Motor neuron (in vitro differentiated cells): ENCODE measurements around the gene MAN1A1. TPM values are rescaled to one million over a fixed set of nuclear protein-coding genes. Genes with fewer than 3 reads are reported as not detected.
A peak's percentile ranks its signal among the peaks of the same experiment; 100 is the strongest.

Experiments
- ATAC-seq, 8 experiments: fragments of 200-7000 bp; cut with Tn5 transposase; replicated peaks in 6 of 8; 2 replicates each; pipeline ENCODE4 v1.8.0; 2021; ENCODE audit warnings: mild to moderate bottlenecking in 8 of 8, moderate library complexity in 8 of 8
- H3K27ac ChIP-seq, 2 donors: fragments of 250-450 bp; sonication (Bioruptor Pico); 2 replicates each; pipeline ENCODE4 v1.9.0; 2021; ENCODE audit warnings: antibody characterized with exemption in 2 of 2, mild to moderate bottlenecking in 2 of 2, moderate library complexity in 1 of 2
- H3K4me1 ChIP-seq, 2 donors: fragments of 250-450 bp; sonication (Bioruptor Pico); replicated peaks in 1 of 2; 2 replicates each; pipeline ENCODE4 v1.6.1; 2021; ENCODE audit warnings: antibody characterized with exemption in 2 of 2, mild to moderate bottlenecking in 2 of 2, moderate library complexity in 1 of 2
- H3K4me3 ChIP-seq, 5 donors: fragments of 250-450 bp; sonication (Bioruptor Pico); 2 replicates each; pipeline ENCODE4 v1.9.0; 2021; ENCODE audit warnings: antibody characterized with exemption in 5 of 5, mild to moderate bottlenecking in 5 of 5, moderate library complexity in 4 of 5
- WGBS, 10 experiments: fragments of 450-650 bp; shearing (Covaris generic); methylation state at CpG; one replicate each; pipeline ENCODE4 v1.0.0; 2022; 5-methylcytosine and 5-hydroxymethylcytosine counted together
- in situ Hi-C, 9 experiments: fragments of 400-800 bp; cut with MboI; loops; one replicate each; pipeline ENCODE4 v1.15.0; 2021; ENCODE audit warnings: low sequenced_read_pairs in 9 of 9, low pct_unique_long_range_greater_than_20kb in 2 of 9; ENCODE audit not compliant: unreplicated experiment in 9 of 9
- total RNA-seq, 8 experiments: library from RNA; unstranded; fragments of 300-600 nt; gene quantifications; 2 replicates each; pipeline versions ENCODE4 v1.2.3 to v1.2.4, GENCODE V29; 2022

The MAN1A1 gene
- total RNA-seq, 8 experiments from 2014 or later = 0.73 to 32.9 (median 4.5) TPM

DNA sequence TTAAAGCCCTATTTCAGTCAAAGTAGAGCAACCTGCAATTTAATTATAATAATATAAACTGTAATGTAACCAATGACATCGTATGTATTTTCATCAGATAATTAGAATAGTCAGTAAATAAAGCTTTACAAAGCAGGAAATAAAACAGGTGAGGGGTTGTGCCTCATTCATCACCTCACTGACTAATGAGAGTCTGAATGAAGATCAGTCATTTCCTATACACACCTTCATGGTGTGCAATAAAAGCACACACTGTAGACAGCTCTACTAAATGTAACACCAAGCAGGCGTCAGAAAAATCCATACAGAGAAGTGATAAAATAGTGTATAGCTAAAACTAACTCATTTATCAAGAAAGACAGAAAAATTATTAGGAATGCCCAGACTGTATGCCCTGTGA is 105.9 kb downstream of the MAN1A1 start:
- Histone ChIP-seq H3K27ac (no peak overlapping the region), H3K4me3 (no peak overlapping the region), H3K4me1 (peaks cover 0 to 3% of the 10 kb centered on the region in 2 donors)
- in situ Hi-C loops = no loop called here
- WGBS, 10 experiments = 60 to 95% (median 91%) methylated on average over 1 to 2 of the region's 2 CpGs; no CpG with 5 or more reads in 1 of the 10 experiments
- ATAC-seq = no peak

DNA sequence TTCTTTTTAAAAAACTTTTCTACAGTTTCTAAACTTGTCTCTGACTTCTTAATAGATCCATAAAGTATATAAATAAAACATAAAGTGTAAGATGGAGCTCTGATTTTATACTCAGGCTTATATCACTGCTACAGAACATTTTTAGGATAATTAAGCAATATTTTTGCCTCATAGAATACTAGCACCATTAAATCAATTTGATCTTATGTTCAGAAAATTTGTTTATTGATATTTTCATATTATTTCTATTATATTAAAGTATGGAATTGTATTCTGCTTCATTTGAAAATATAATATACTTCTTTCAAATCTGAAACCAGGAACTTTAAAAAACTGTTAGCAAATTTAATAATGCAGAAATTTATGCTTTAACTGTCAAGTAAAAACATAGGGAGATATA is 106.5 kb downstream of the MAN1A1 start:
- ATAC-seq = no peak
- in situ Hi-C loops = no loop called here
- Histone ChIP-seq H3K27ac (no peak overlapping the region), H3K4me1 (peaks cover 0 to 3% of the 10 kb centered on the region in 2 donors), H3K4me3 (no peak overlapping the region)

DNA sequence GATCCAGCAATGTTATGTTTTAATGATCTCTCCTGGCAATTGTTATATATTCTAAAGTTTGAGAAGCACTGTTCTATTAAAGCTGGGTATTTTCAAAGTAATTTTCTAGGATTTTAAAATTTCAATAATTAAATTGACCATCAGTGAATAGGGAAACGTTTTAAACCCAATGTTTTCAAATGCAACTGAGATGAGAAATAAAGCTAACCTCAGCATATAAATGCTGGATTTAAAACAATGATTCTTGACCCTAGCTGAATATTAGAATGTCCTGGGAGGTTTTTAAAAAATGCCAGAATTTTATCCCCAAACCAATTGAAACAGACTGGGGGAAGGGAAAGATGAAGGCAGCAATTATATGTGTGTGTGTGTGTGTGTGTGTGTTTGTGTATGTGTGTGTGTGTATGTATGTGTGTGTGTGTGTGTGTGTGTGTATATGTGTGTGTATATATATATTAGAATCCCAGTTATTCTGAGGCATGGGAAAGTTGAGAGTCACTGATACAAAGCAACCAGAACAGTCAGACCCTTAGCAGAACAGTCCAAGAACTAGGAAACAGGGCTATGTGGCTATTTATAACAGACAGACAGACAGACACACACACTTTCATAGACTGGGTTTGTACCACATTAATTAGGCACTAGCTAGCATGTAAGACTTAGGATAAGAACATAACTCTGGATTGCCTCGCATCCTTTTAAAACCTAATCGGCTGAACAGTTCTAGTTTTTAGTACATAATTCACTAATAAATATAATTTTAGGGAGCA is 107.8 kb downstream of the MAN1A1 start:
- no peak overlapping the region for H3K27ac ChIP-seq
- in situ Hi-C loops = no loop called here
- no peak for ATAC-seq
- H3K4me3 ChIP-seq = no peak overlapping the region
- 53 to 100% (median 81%) methylated on average over 1 to 3 of the region's 3 CpGs for WGBS, 10 experiments
- H3K4me1 ChIP-seq = peaks cover 0 to 3% of the 10 kb centered on the region in 2 donors

DNA sequence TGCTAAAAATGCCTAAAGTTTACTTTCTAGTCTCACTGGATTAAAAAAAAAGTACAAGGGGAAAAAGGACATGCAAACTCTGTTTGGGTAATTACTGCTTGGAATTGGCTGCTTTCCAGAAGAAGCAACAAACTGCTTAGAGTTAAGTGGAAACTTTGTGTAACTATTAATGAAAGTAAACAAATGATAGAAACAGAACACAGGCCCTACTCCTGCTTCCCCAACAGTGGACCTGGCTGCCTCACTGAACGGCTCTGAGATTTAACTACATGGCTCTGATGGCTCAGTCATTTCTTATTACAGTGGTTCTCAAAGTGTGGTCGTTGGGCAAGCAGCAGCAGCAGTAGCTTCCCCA is 108.5 kb downstream of the MAN1A1 start:
- peak in 3 of 8 experiments; percentile 31 to 76 (median 62) for ATAC-seq
- no peak overlapping the region for H3K27ac ChIP-seq
- H3K4me3 ChIP-seq = no peak overlapping the region
- peaks cover 0 to 3% of the 10 kb centered on the region in 2 donors for H3K4me1 ChIP-seq
- whole genome bisulfite sequencing, 10 experiments = 0 to 88% (median 62%) methylated on average over 1 to 2 of the region's 2 CpGs; no CpG with 5 or more reads in 2 of the 10 experiments
- in situ Hi-C loops = no loop called here

DNA sequence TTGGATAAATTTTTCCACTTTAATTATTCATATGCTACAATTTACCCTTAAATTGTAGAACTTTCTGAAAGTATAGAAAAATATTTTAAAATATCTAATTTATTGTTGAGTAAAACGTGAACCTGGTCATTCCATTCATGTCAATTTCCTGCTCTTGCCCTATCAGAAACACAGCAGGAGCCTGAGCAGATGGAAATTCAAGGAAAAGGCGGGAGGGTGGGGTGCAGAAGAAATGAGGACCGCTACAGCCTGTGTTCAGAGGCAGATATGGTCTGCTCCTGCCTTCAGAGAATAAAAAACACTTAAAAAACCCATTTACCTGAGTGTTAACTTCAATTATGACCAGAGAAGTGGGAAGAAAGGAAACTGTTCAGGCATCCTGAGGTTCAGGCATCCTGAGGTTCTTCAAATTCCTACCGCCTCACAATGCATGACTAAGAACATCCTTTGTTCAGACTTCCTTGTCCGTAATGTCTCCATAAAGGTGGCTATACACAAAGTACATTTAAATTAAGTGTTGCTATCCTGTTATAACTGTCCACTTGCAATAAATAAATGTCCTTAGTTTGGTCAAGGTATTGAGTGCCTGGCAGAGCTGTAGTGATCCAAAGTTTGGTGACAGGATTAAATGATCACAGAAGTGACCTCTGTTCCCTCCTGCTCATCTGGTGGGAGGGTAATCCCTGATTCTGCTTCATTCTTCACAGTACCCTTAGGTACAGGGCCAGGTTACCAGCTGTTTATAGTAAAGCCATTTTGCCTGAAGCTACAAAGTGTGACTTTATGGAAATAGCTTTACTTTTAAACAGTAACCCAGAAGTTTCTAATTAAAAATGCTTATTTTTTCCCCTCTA is 109.1 kb downstream of the MAN1A1 start:
- Histone ChIP-seq H3K27ac (no peak overlapping the region), H3K4me1 (peaks cover 0 to 3% of the 10 kb centered on the region in 2 donors), H3K4me3 (no peak overlapping the region)
- ATAC-seq = peak in 2 of 8 experiments; percentile 15 to 71
- in situ Hi-C loops = no loop called here
- WGBS, 10 experiments = 83 to 100% (median 97%) methylated on average over 1 to 5 of the region's 5 CpGs; no CpG with 5 or more reads in 1 of the 10 experiments

DNA sequence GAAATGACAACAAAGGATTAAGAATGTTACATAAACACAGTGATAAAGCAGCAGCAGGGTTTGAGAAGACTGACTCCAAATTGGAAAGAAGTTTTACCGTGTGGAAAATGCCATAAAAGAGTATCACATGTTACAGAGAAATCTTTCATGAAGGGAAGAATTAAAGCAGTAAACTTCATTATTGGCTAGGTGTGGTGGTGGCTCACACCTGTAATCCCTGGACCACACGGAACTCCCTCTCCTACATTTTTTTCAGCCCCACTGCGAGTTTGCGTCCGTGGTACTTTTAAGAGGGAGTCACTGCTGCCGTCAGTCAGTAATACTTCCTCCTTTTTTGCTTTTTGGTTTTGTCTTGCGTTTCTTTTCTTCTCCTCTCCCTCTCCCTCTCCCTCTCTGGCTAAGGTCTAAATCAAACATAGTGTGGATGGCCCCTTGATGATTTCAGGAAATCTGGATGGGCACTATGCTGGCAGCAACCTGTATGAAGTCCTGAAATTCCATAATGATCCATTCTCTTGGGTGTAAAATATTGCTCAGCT is 112.3 kb downstream of the MAN1A1 start:
- no peaks in the 10 kb centered on the region for H3K4me1 ChIP-seq
- in situ Hi-C loops = no loop called here
- H3K27ac ChIP-seq = no peak overlapping the region
- ATAC-seq = no peak
- 0 to 97% (median 85%) methylated on average over 1 to 7 of the region's 7 CpGs; no CpG with 5 or more reads in 1 of the 10 experiments for WGBS, 10 experiments
- H3K4me3 ChIP-seq = no peak overlapping the region

DNA sequence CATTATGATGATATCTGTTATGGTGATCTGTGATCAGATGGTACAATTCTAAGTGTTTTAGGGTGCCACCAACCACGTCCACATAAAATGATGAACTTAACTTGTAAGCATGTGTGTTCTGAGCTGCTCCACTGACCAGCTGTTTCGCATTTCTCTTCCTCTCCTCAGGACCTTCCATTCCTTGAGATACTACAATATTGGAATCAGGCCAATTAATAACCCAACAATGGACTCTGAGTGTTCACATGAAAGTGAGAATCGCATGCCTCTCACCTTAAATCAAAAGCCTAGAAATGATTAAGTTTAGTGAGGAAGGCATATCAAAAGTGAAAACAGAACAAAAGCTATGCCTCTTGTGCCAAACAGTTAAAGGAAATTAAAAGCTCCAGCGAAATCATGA is 114.6 kb downstream of the MAN1A1 start:
- H3K4me3 ChIP-seq = no peak overlapping the region
- no peaks in the 10 kb centered on the region for H3K4me1 ChIP-seq
- WGBS, 10 experiments = 56 to 100% (median 89%) methylated on average over 1 to 4 of the region's 4 CpGs; no CpG with 5 or more reads in 1 of the 10 experiments
- in situ Hi-C loops = no loop called here
- H3K27ac ChIP-seq = no peak overlapping the region
- no peak for ATAC-seq

DNA sequence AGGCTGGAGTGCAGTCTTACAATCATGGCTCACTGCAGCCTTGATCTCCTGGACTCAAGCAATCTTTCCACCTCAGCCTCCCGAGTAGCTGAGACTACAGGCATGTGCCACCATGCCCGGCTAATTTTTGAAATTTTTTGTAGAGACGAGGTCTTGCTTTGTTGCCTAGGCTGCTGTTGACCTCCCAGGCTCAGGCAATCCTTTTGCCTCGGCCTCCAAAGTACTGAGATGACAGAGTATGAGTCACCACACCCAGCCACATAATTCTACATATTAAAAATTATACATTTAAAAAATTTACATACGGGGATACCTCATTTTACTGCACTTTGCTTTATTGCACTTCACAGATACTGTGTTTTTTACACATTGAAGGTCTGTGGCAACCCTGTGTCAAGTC is 115.1 kb downstream of the MAN1A1 start:
- in situ Hi-C loops = no loop called here
- WGBS, 10 experiments = 43 to 94% (median 73%) methylated on average over 1 to 5 of the region's 5 CpGs; no CpG with 5 or more reads in 2 of the 10 experiments
- Histone ChIP-seq H3K4me3 (no peak overlapping the region), H3K4me1 (no peaks in the 10 kb centered on the region), H3K27ac (no peak overlapping the region)
- ATAC-seq = no peak

DNA sequence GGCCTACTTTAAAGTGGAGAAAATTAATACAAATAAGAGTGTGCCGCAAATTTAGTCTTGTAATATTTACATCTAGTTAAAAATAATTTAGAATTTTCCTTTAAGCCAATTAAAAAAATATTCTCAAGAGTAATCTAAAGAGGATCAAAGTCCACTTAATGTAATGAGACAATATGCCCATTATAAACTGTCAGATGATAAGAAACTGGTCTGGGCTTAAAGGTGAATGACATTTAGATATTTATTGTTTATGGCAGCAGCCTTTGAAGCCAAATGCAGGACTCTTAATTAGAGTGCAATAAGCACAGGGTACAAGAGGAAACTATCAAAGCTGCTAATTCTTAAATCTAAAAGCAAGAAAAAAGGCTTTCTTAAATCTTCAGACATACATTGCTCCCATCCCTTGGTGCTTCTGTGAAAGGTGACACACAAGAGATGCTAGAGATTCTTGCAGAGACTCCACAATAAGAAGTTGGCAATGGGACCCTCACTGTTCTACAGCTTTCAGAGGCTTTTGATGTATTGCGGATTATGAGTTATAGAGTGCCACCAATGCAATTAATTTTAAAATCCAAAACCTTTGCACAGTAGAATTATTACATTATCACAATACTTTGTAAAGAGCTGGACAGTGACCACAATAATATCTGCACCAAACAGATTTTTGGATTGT is 116.1 kb downstream of the MAN1A1 start:
- no peaks in the 10 kb centered on the region for H3K4me1 ChIP-seq
- H3K4me3 ChIP-seq = no peak overlapping the region
- in situ Hi-C loops = no loop called here
- WGBS, 10 experiments = 95 to 100% (median 100%) methylated on average over 1 to 2 of the region's 2 CpGs
- H3K27ac ChIP-seq = no peak overlapping the region
- ATAC-seq = no peak

DNA sequence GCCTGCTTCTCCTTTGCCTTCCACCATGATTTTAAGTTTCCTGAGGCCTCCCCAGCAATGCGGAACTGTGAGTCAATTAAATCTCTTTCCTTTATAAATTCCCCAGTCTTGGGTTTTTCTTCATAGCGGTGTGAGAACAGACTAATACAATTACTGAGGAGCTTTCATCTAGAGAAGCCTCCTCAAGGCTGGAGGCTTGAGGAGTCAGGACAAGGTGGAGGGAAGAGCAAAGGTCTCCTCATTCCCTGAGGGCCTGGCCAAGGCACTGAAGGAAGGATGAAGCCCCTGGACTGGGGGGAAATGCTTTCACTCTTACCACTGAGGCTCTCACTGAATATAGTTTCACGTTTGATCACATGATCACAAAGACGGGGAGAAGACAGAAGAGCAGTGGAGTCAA is 118.2 kb downstream of the MAN1A1 start:
- in situ Hi-C loops = no loop called here
- no peak for ATAC-seq
- 78 to 100% (median 93%) methylated on average over 1 to 4 of the region's 4 CpGs; no CpG with 5 or more reads in 1 of the 10 experiments for WGBS, 10 experiments
- Histone ChIP-seq H3K4me3 (no peak overlapping the region), H3K27ac (no peak overlapping the region), H3K4me1 (no peaks in the 10 kb centered on the region)

DNA sequence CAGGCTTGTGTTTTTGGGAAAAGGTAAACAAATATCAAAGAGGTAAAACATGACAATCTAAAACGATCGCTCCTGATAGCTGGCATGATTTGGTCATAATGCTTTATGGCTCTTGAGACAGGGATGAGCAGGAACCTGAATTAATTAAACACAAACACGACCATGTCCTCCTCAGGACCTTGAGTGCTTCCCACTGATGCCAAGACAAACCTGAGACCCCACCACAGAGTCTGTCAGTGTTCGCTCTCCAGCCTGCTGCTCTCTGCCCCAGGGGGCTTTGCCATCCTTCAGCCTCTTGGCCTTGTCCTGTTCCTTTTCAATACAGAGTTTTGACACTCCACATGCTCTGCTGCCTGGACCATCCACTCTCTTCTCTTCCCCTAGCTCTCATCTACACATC is 119.4 kb downstream of the MAN1A1 start:
- in situ Hi-C loops = no loop called here
- 43 to 100% (median 90%) methylated on average over 1 to 4 of the region's 4 CpGs; no CpG with 5 or more reads in 1 of the 10 experiments for WGBS, 10 experiments

DNA sequence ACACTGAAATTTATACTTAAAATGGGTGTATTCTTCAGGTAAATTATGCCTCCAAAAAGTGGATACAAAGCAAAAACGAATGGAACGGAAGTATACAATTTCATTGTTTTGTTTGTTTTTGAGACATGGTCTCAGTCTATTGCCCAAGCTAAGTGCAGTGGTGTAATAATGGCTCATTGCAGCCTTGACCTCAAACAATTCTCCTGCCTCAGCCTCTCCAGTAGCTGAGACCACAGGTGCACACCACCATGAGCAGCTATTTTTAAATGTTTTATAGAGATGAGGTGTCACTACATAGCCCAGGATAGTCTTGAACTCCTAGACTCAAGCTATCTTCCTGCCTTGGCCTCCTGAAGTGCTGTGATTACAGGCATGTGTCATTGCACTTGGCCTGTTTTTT is 122.2 kb downstream of the MAN1A1 start:
- Histone ChIP-seq H3K27ac (no peak overlapping the region), H3K4me1 (no peaks in the 10 kb centered on the region), H3K4me3 (no peak overlapping the region)
- no peak for ATAC-seq
- 71 to 100% (median 94%) methylated on average over 1 to 2 of the region's 2 CpGs for WGBS, 10 experiments
- in situ Hi-C loops = no loop called here

More for the DNA sequence above, 119.4 kb downstream of the MAN1A1 start:
- no peak for ATAC-seq
- Histone ChIP-seq H3K27ac (no peak overlapping the region), H3K4me1 (no peaks in the 10 kb centered on the region), H3K4me3 (no peak overlapping the region)

DNA sequence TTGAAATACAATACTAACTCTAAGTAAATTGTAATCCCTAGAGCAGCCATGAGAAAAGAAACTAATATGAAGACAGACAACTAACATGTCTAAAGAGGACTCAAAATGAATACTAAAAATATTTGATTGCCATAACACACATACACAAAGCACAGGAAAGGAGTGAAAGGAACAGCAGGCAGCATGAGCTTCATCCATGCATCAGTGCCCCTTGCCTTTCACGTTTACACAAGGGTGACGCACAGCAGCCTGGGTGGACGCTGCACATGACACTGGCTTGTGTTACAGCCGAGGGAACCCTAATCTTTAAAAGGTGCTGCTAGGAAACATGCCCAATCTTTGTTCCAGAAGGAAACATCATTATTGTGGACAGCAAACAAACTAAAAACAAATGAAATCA is 123.5 kb downstream of the MAN1A1 start:
- in situ Hi-C loops = no loop called here
- peak in 1 of 8 experiments; percentile 63 for ATAC-seq
- Histone ChIP-seq H3K27ac (no peak overlapping the region), H3K4me1 (no peaks in the 10 kb centered on the region), H3K4me3 (no peak overlapping the region)
- WGBS, 10 experiments = 18 to 61% (median 35%) methylated on average over 1 to 4 of the region's 4 CpGs; no CpG with 5 or more reads in 2 of the 10 experiments
